Osteoblast (primary cell): ENCODE data around the gene POU4F2. TPM values are rescaled to one million over a fixed set of nuclear protein-coding genes. Genes with fewer than 3 reads are reported as not detected.

Source experiments
- DNase-seq: peaks from one replicate; pipeline ENCODE4 v3.0.0; 2011; ENCODE audit warnings: low spot score, mixed read lengths; ENCODE audit not compliant: insufficient read length; ENCODE audit errors: missing footprints
- H2AFZ ChIP-seq: 2 replicates; pipeline ENCODE4 v1.6.0; 2011; ENCODE audit warnings: mild to moderate bottlenecking, low read length
- H3K27ac ChIP-seq: 2 replicates; pipeline ENCODE4 v1.5.1; 2011; ENCODE audit warnings: mild to moderate bottlenecking, low read depth, low read length, moderate library complexity
- H3K27me3 ChIP-seq: 2 replicates; pipeline ENCODE4 v1.6.0; 2012; ENCODE audit warnings: mild to moderate bottlenecking, control low read depth, inconsistent platforms, low read length, moderate library complexity; ENCODE audit not compliant: insufficient read depth
- H3K36me3 ChIP-seq: 2 replicates; pipeline ENCODE4 v1.5.1; 2011; ENCODE audit warnings: mild to moderate bottlenecking, low read length, control low read depth, moderate library complexity; ENCODE audit not compliant: insufficient read depth
- H3K4me1 ChIP-seq: 2 replicates; pipeline ENCODE4 v1.5.1; 2011; ENCODE audit warnings: mild to moderate bottlenecking, low read length, control low read depth, moderate library complexity; ENCODE audit not compliant: insufficient read depth
- H3K4me2 ChIP-seq: 2 replicates; pipeline ENCODE4 v1.6.0; 2011; ENCODE audit warnings: mild to moderate bottlenecking, low read length; ENCODE audit not compliant: insufficient read depth
- H3K4me3 ChIP-seq: fragments of 200-600 bp; sonication (generic); 3 replicates; pipeline ENCODE4 v1.5.1; 2012; ENCODE audit warnings: mild to moderate bottlenecking, low read length, inconsistent platforms; ENCODE audit not compliant: insufficient read depth
- H3K79me2 ChIP-seq: 2 replicates; pipeline ENCODE4 v1.6.0; 2012; ENCODE audit warnings: mild to moderate bottlenecking, low read length, control low read depth, inconsistent platforms; ENCODE audit not compliant: insufficient read depth
- H3K9me3 ChIP-seq: 2 replicates; pipeline ENCODE4 v1.5.1; 2011; ENCODE audit warnings: low read depth, low read length, control low read depth
- H4K20me1 ChIP-seq: 2 replicates; pipeline ENCODE4 v1.6.0; 2012; ENCODE audit warnings: mild to moderate bottlenecking, low read length, control low read depth; ENCODE audit not compliant: insufficient read depth
- CTCF ChIP-seq: IDR thresholded peaks from 2 replicates; pipeline ENCODE4 v1.5.1; 2011; ENCODE audit warnings: mild to moderate bottlenecking, low read depth, low read length, moderate library complexity; ENCODE audit errors: extremely low read depth
- total RNA-seq: library from RNA; depleted of rRNA; stranded (reverse); fragments of >200 nt; gene quantifications from 2 replicates; pipeline ENCODE4 v1.2.3, GENCODE V29; 2012

The POU4F2 gene
- total RNA-seq, 1 donor = not detected

GRCh38 chr4:146674829-146675570 is 36.3 kb downstream of the POU4F2 start:
- Histone ChIP-seq H3K4me2 (no peak overlapping the region), H2AFZ (no peak overlapping the region), H3K36me3 (no peaks in the 10 kb centered on the region), H4K20me1 (no peaks in the 10 kb centered on the region), H3K79me2 (no peaks in the 10 kb centered on the region), H3K4me1 (no peaks in the 10 kb centered on the region), H3K27me3 (no peaks in the 10 kb centered on the region), H3K27ac (no peak overlapping the region), H3K9me3 (no peaks in the 10 kb centered on the region), H3K4me3 (no peak overlapping the region)
- DNase-seq = no peak
- TF ChIP-seq CTCF = no peak

Other genes starting within 250 kb of the POU4F2 start
- 9.0 and 12.4 TPM in 2 replicates for gene SLC10A7, start 117.0 kb upstream of the POU4F2 start, total RNA-seq